ENCODE data around the gene VEGFC.

- TF ChIP-seq CTCF (IDR thresholded peaks at IDR 0.05; ENCODE audit: insufficient read depth, low read depth, low read length) (no peak), EZH2 (IDR thresholded peaks at IDR 0.05; ENCODE audit: insufficient read depth, low read length) (no peak)
Measured at GRCh38 chr4:176779421-176779820, 13.3 kb downstream of the VEGFC start.
